GM12878 (cell line): ENCODE measurements around the gene ZDHHC14. TPM values are rescaled to one million over a fixed set of nuclear protein-coding genes. Genes with fewer than 3 reads are reported as not detected.

Source experiments
- ATAC-seq: fragments of 200-7000 bp; cut with Tn5 transposase; 3 replicates; pipeline ENCODE4 v1.9.1; 2020; ENCODE audit warnings: mild to moderate bottlenecking, moderate library complexity
- BruUV-seq: library from RNA; stranded (reverse); fragments of 400-500 nt; replicated peaks from 2 replicates; lab custom pipeline; 2021; lab: Mats Ljungman, UMichigan
- CTCF ChIA-PET: fragments of 300-600 bp; sonication (Branson Sonifier 250); formaldehyde crosslinking; extraction: SDS; loops from one replicate; lab custom pipeline; 2021; ENCODE audit warnings: inconsistent platforms; lab: Yijun Ruan, JAX
- POLR2A ChIA-PET: fragments of 350-600 bp; formaldehyde crosslinking; extraction: SDS; loops from one replicate; lab custom pipeline; 2021; ENCODE audit warnings: inconsistent platforms; lab: Charles Lee
- RAD21 ChIA-PET: fragments of 300-600 bp; sonication (Branson Sonifier 250); formaldehyde crosslinking; loops from one replicate; lab custom pipeline; 2023; ENCODE audit warnings: antibody characterized with exemption; ENCODE audit not compliant: unreplicated experiment; lab: Charles Lee
- SMC1A ChIA-PET: fragments of 300-600 bp; sonication (Branson Sonifier 250); formaldehyde crosslinking; loops from one replicate; lab custom pipeline; 2023; ENCODE audit not compliant: unreplicated experiment, uncharacterized antibody; lab: Charles Lee
- DNase-seq: peaks from one replicate; pipeline ENCODE4 v3.0.0-alpha.2; 2011; ENCODE audit warnings: low read depth, low spot score
- FAIRE-seq: peaks from 3 replicates; lab custom pipeline; 2011; peaks lifted over from hg19 to GRCh38; lab: Jason Lieb, UNC
- H2AFZ ChIP-seq: 2 replicates; pipeline ENCODE4 v1.6.0; 2011; ENCODE audit warnings: low read depth, low read length, control low read depth; ENCODE audit not compliant: control insufficient read depth
- H3K27ac ChIP-seq: 2 replicates; pipeline ENCODE4 v1.5.1; 2011; ENCODE audit warnings: control low read depth; ENCODE audit not compliant: control insufficient read depth, insufficient read depth
- H3K27me3 ChIP-seq, 2 experiments: replicated peaks in 1 of 2; 2 replicates each; pipeline versions ENCODE4 v1.6.0 to v1.6.1; 2011; ENCODE audit warnings: low read length in 1 of 2; ENCODE audit not compliant: control insufficient read depth in 2 of 2, insufficient read depth in 2 of 2
- H3K36me3 ChIP-seq, 2 experiments: 2 replicates each; pipeline ENCODE4 v1.5.1; 2011; ENCODE audit warnings: low read length in 1 of 2; ENCODE audit not compliant: control insufficient read depth in 2 of 2, insufficient read depth in 2 of 2
- H3K4me1 ChIP-seq: 2 replicates; pipeline ENCODE4 v1.6.1; 2011; ENCODE audit warnings: mild to moderate bottlenecking, low read length, moderate library complexity, mixed read lengths; ENCODE audit not compliant: control insufficient read depth, insufficient read depth
- H3K4me2 ChIP-seq: 2 replicates; pipeline ENCODE4 v1.6.0; 2011; ENCODE audit warnings: control low read depth; ENCODE audit not compliant: control insufficient read depth, insufficient read depth
- H3K4me3 ChIP-seq: fragments of 200-600 bp; sonication (generic); 2 replicates; pipeline ENCODE4 v1.5.1; 2016
- H3K79me2 ChIP-seq: 2 replicates; pipeline ENCODE4 v1.6.0; 2011; ENCODE audit warnings: low read length; ENCODE audit not compliant: control insufficient read depth, insufficient read depth
- H3K9ac ChIP-seq: 2 replicates; pipeline ENCODE4 v1.8.0; 2011; ENCODE audit warnings: low read length, control low read depth, mixed read lengths; ENCODE audit not compliant: control insufficient read depth, insufficient read depth
- H3K9me3 ChIP-seq: replicated peaks from 3 replicates; pipeline ENCODE4 v1.5.1; 2011; ENCODE audit warnings: mild to moderate bottlenecking, low read length; ENCODE audit not compliant: control insufficient read depth, insufficient read depth
- H4K20me1 ChIP-seq: 2 replicates; pipeline ENCODE4 v1.6.0; 2011; ENCODE audit not compliant: control insufficient read depth, insufficient read depth
- ATF3 ChIP-seq: IDR thresholded peaks from 2 replicates; pipeline ENCODE4 v1.6.1; 2011; ENCODE audit warnings: low read depth, mild to moderate bottlenecking, low read length, moderate library complexity, borderline replicate concordance; ENCODE audit errors: extremely low read depth
- BACH1 ChIP-seq: fragments of 450-650 bp; IDR thresholded peaks from 2 replicates; pipeline ENCODE4 v1.6.1; 2017; ENCODE audit warnings: mild to moderate bottlenecking, borderline replicate concordance
- E2F4 ChIP-seq: IDR thresholded peaks from 2 replicates; pipeline ENCODE4 v1.6.1; 2012; ENCODE audit warnings: low read depth, low read length, improper control_type of control experiment
- EGR1 ChIP-seq, 2 experiments: IDR thresholded peaks; 1 replicate in 1 of 2; 2 replicates in 1 of 2; pipeline ENCODE4 v1.6.1; 2011 to 2012; ENCODE audit warnings: low read depth in 2 of 2, low read length in 2 of 2, borderline replicate concordance in 1 of 2, mild to moderate bottlenecking in 1 of 2, moderate library complexity in 1 of 2
- KDM1A ChIP-seq: fragments of 200-600 bp; sonication (generic); IDR thresholded peaks from 2 replicates; pipeline ENCODE4 v1.6.1; 2016; ENCODE audit warnings: borderline replicate concordance
- MEF2B ChIP-seq: fragments of 450-650 bp; IDR thresholded peaks from 2 replicates; pipeline ENCODE4 v1.6.1; 2018; ENCODE audit warnings: mild to moderate bottlenecking, moderate library complexity; ENCODE audit not compliant: partially characterized antibody, poor library complexity, severe bottlenecking
- MTA2 ChIP-seq: fragments of 450-650 bp; IDR thresholded peaks from 2 replicates; pipeline ENCODE4 v1.6.1; 2016; ENCODE audit warnings: low read depth, mild to moderate bottlenecking, moderate library complexity
- NFYA ChIP-seq: IDR thresholded peaks from 2 replicates; pipeline ENCODE4 v1.6.1; 2011; ENCODE audit warnings: low read depth, mild to moderate bottlenecking, low read length, improper control_type of control experiment, borderline replicate concordance
- STAT1 ChIP-seq: fragments of 450-650 bp; conservative IDR thresholded peaks from 2 replicates; pipeline ENCODE4 v1.6.1; 2014; ENCODE audit warnings: antibody characterized with exemption, mild to moderate bottlenecking
- TCF12 ChIP-seq: IDR thresholded peaks from 2 replicates; pipeline ENCODE4 v1.6.1; 2011; ENCODE audit warnings: low read depth, mild to moderate bottlenecking, low read length
- ZBTB11 ChIP-seq: fragments of 450-650 bp; formaldehyde crosslinking; IDR thresholded peaks from 2 replicates; pipeline ENCODE4 v1.5.0; 2022; ENCODE audit warnings: mild to moderate bottlenecking, missing genetic modification characterization
- ZNF217 ChIP-seq: fragments of 450-650 bp; IDR thresholded peaks from 2 replicates; pipeline ENCODE4 v1.6.1; 2017; ENCODE audit warnings: antibody characterized with exemption, mild to moderate bottlenecking
- ZNF622 ChIP-seq: fragments of 450-650 bp; IDR thresholded peaks from 2 replicates; pipeline ENCODE4 v1.6.1; 2017; ENCODE audit warnings: mild to moderate bottlenecking, inconsistent platforms
- WGBS: methylation state at CpG from one replicate; pipeline ENCODE4 v1.1.6; 2016; ENCODE audit warnings: low lambda C conversion rate; ENCODE audit not compliant: insufficient replicate concordance, insufficient coverage; ENCODE audit errors: missing lambda C conversion rate; 5-methylcytosine and 5-hydroxymethylcytosine counted together
- in situ Hi-C: fragments of 300-500 bp; cut with MboI; formaldehyde crosslinking; loops from 9 replicates; pipeline ENCODE4 v1.14.3; 2018; ENCODE audit warnings: mixed read lengths
- intact Hi-C: fragments of 100-400 bp; cut with micrococcal nuclease; formaldehyde crosslinking; loops from one replicate; pipeline ENCODE4 v1.14.2; 2022; ENCODE audit not compliant: unreplicated experiment
- polyA plus RNA-seq, 11 experiments: library from polyadenylated mRNA; depleted of rRNA in 4 of 11; unstranded in 6 of 11; stranded (reverse) in 5 of 11; fragments of >200 nt; fragmentation: Nextera tagmentation in 4 of 11; fragmentation: Illumina TruSeq in 1 of 11; extraction: Ambion mirVana in 4 of 11; extraction: Trizol in 1 of 11; gene quantifications; 1 replicate in 1 of 11; 2 replicates in 10 of 11; pipeline versions ENCODE4 v1.2.1 to v1.2.3, GENCODE V29; 2011 to 2016; ENCODE audit warnings: inconsistent platforms in 2 of 11, missing spikeins in 2 of 11, low read depth in 1 of 11
- total RNA-seq, 4 experiments: library from RNA; depleted of rRNA in 3 of 4; stranded (reverse); fragments of >200 nt in 3 of 4; fragmentation: Illumina TruSeq in 1 of 4; extraction: Trizol in 1 of 4; gene quantifications; 2 replicates each; pipeline versions ENCODE4 v1.2.1 to v1.2.3, GENCODE V29; 2013 to 2021
- TF ChIP-seq, protein P1 (sequence below): fragments of 450-650 bp; IDR thresholded peaks from 2 replicates; pipeline ENCODE4 v1.6.1; 2017; ENCODE audit warnings: mild to moderate bottlenecking, moderate library complexity

Gene ZDHHC14
- total and polyA plus RNA-seq, 10 of the 15 experiments (the other 5 are each of a cell fraction or from before 2014, with no cell fraction given) = 0.15 to 16.0 (median 0.76) TPM; not detected in 1

- H3K27ac ChIP-seq = no peak overlapping the region
- ATAC-seq (peak; percentile 26), DNase-seq (no peak), FAIRE-seq (no peak)
- no peak overlapping the region for H3K4me2 ChIP-seq
- H3K27me3 ChIP-seq = no peaks in the 10 kb centered on the region
- intact Hi-C loops (loop anchor here (5.0 kb wide), 1 partner anchor 33 kb away; no protein-coding TSS in a partner anchor), in situ Hi-C loops (no loop called here)
- RAD21 ChIA-PET = interaction anchor here (0.8 to 1.5 kb wide), 6 partner anchors 8 to 68 kb away, joined by 3 to 10 read pairs (median 4); no protein-coding TSS in a partner anchor
- H3K36me3 ChIP-seq = peaks cover 0 to 2% of the 10 kb centered on the region in 2 experiments; a peak in 1 of 4 replicates
- no TSS peak for BruUV-seq
- H3K4me3 ChIP-seq = no peak overlapping the region
- WGBS = 64% methylated on average over 2 of the region's 2 CpGs
- CTCF ChIA-PET = interaction anchor here (1.0 to 6.9 kb wide), 5 partner anchors 13 to 142 kb away, joined by 3 to 40 read pairs (median 4); no protein-coding TSS in a partner anchor
- POLR2A ChIA-PET = interaction anchor here (0.8 to 1.2 kb wide), 3 partner anchors 8 to 70 kb away, joined by 3 read pairs; no protein-coding TSS in a partner anchor
- SMC1A ChIA-PET = interaction anchor here (0.7 to 7.1 kb wide), 13 partner anchors 12 to 234 kb away, joined by 3 to 71 read pairs (median 5); no protein-coding TSS in a partner anchor
- H3K9ac ChIP-seq = no peak overlapping the region
- H3K79me2 ChIP-seq = no peaks in the 10 kb centered on the region
- peaks cover under 1% of the 10 kb centered on the region; the same call in 2 of the 3 replicates for H3K9me3 ChIP-seq
- H2AFZ ChIP-seq = no peak overlapping the region
- no peaks in the 10 kb centered on the region for H3K4me1 ChIP-seq
- H4K20me1 ChIP-seq = no peaks in the 10 kb centered on the region
- TF ChIP-seq NFYA (no peak), BACH1 (no peak), ATF3 (no peak), STAT1 (no peak), MEF2B (peak; percentile 34), KDM1A (no peak), ZNF217 (peak; percentile 51; the same call in 1 of the 2 replicates), ZNF622 (no peak), E2F4 (no peak), EGR1 (IDR thresholded peaks at IDR 0.05; ENCODE audit: borderline replicate concordance in 1 of 2, low read depth in 2 of 2, low read length in 2 of 2) (no peak), TCF12 (no peak), MTA2 (peak; percentile 84), ZBTB11 (no peak)
- TF ChIP-seq, protein P1, sequence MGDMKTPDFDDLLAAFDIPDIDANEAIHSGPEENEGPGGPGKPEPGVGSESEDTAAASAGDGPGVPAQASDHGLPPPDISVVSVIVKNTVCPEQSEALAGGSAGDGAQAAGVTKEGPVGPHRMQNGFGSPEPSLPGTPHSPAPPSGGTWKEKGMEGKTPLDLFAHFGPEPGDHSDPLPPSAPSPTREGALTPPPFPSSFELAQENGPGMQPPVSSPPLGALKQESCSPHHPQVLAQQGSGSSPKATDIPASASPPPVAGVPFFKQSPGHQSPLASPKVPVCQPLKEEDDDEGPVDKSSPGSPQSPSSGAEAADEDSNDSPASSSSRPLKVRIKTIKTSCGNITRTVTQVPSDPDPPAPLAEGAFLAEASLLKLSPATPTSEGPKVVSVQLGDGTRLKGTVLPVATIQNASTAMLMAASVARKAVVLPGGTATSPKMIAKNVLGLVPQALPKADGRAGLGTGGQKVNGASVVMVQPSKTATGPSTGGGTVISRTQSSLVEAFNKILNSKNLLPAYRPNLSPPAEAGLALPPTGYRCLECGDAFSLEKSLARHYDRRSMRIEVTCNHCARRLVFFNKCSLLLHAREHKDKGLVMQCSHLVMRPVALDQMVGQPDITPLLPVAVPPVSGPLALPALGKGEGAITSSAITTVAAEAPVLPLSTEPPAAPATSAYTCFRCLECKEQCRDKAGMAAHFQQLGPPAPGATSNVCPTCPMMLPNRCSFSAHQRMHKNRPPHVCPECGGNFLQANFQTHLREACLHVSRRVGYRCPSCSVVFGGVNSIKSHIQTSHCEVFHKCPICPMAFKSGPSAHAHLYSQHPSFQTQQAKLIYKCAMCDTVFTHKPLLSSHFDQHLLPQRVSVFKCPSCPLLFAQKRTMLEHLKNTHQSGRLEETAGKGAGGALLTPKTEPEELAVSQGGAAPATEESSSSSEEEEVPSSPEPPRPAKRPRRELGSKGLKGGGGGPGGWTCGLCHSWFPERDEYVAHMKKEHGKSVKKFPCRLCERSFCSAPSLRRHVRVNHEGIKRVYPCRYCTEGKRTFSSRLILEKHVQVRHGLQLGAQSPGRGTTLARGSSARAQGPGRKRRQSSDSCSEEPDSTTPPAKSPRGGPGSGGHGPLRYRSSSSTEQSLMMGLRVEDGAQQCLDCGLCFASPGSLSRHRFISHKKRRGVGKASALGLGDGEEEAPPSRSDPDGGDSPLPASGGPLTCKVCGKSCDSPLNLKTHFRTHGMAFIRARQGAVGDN = 0 out of 2 replicates have a peak, but pooled peaks have one; percentile 51
These were observed 148.7 kb downstream of the ZDHHC14 start for GRCh38 chr6:157529654-157530039.
